WTC11 (cell line): ENCODE data around the gene TBC1D10B. TPM values are rescaled to one million over a fixed set of nuclear protein-coding genes. Genes with fewer than 3 reads are reported as not detected.
A peak's percentile ranks its signal among the peaks of the same experiment; 100 is the strongest.

Experiments
- ATAC-seq: fragments of 200-7000 bp; cut with Tn5 transposase; 2 replicates; pipeline ENCODE4 v1.10.0; 2021; ENCODE audit warnings: mild to moderate bottlenecking, moderate library complexity
- CTCF ChIA-PET: fragments of 300-600 bp; sonication (Branson Sonifier 250); formaldehyde crosslinking; loops from one replicate; lab custom pipeline; 2021; ENCODE audit warnings: antibody characterized with exemption; lab: Charles Lee
- POLR2A ChIA-PET: fragments of 350-600 bp; sonication (Branson Sonifier 250); formaldehyde crosslinking; loops from one replicate; lab custom pipeline; 2021; ENCODE audit warnings: antibody characterized with exemption; lab: Charles Lee
- DNase-seq: peaks from one replicate; pipeline ENCODE4 v3.0.0; 2021; ENCODE audit warnings: low spot score
- H3K27ac Mint-ChIP-seq: 2 replicates; pipeline ENCODE4 v1.8.0; 2021; ENCODE audit warnings: mixed read lengths
- H3K27me3 Mint-ChIP-seq: 2 replicates; pipeline ENCODE4 v1.8.0; 2021; ENCODE audit warnings: low read depth, mild to moderate bottlenecking, moderate library complexity, mixed read lengths
- H3K36me3 Mint-ChIP-seq: 2 replicates; pipeline ENCODE4 v1.8.0; 2021; ENCODE audit warnings: mixed read lengths
- H3K4me1 Mint-ChIP-seq: 2 replicates; pipeline ENCODE4 v1.8.0; 2022; ENCODE audit warnings: mixed read lengths
- H3K4me3 Mint-ChIP-seq: 2 replicates; pipeline ENCODE4 v1.8.0; 2021; ENCODE audit warnings: mild to moderate bottlenecking, moderate library complexity, mixed read lengths
- H3K9me3 Mint-ChIP-seq: 2 replicates; pipeline ENCODE4 v1.8.0; 2021; ENCODE audit warnings: mixed read lengths
- CBFB ChIP-seq: sonication (generic); formaldehyde crosslinking; IDR thresholded peaks from 2 replicates; pipeline ENCODE4 v1.8.1; 2022; ENCODE audit warnings: mild to moderate bottlenecking, low read depth, missing genetic modification reagents
- ELF4 ChIP-seq: sonication (generic); formaldehyde crosslinking; IDR thresholded peaks from 2 replicates; pipeline ENCODE4 v1.8.1; 2022; ENCODE audit warnings: low read depth, mild to moderate bottlenecking, moderate library complexity, missing genetic modification reagents
- ETV6 ChIP-seq: sonication (generic); formaldehyde crosslinking; IDR thresholded peaks from 2 replicates; pipeline ENCODE4 v1.8.1; 2022; ENCODE audit warnings: mild to moderate bottlenecking, missing genetic modification reagents
- IRF2 ChIP-seq: sonication (generic); formaldehyde crosslinking; IDR thresholded peaks from 2 replicates; pipeline ENCODE4 v1.8.0; 2022; ENCODE audit warnings: low read depth, missing genetic modification reagents, borderline replicate concordance
- JAZF1 ChIP-seq: fragments of 250-450 bp; sonication (Bioruptor Pico); IDR thresholded peaks from 2 replicates; pipeline ENCODE4 v1.9.0; 2021; ENCODE audit warnings: moderate library complexity, mild to moderate bottlenecking, inconsistent platforms
- KAT7 ChIP-seq: sonication (generic); formaldehyde crosslinking; IDR thresholded peaks from 2 replicates; pipeline ENCODE4 v1.8.1; 2023; ENCODE audit warnings: missing genetic modification reagents, mild to moderate bottlenecking, borderline replicate concordance
- MXD4 ChIP-seq: fragments of 250-450 bp; sonication (Bioruptor Pico); IDR thresholded peaks from 2 replicates; pipeline ENCODE4 v1.8.0; 2021; ENCODE audit warnings: mild to moderate bottlenecking, moderate library complexity, borderline replicate concordance
- NR1H2 ChIP-seq: sonication (generic); formaldehyde crosslinking; IDR thresholded peaks from 2 replicates; pipeline ENCODE4 v1.9.0; 2021; ENCODE audit warnings: mild to moderate bottlenecking, moderate library complexity, missing genetic modification reagents
- NR3C1 ChIP-seq: sonication (generic); formaldehyde crosslinking; conservative IDR thresholded peaks from 2 replicates; pipeline ENCODE4 v1.8.1; 2023; ENCODE audit warnings: low read depth, mild to moderate bottlenecking, missing genetic modification reagents
- SMAD4 ChIP-seq: sonication (generic); formaldehyde crosslinking; IDR thresholded peaks from 2 replicates; pipeline ENCODE4 v1.8.0; 2022; ENCODE audit warnings: mild to moderate bottlenecking, missing genetic modification reagents
- SOX15 ChIP-seq: fragments of 250-450 bp; sonication (Bioruptor Pico); IDR thresholded peaks from 2 replicates; pipeline ENCODE4 v1.9.0; 2021; ENCODE audit warnings: mild to moderate bottlenecking
- SP1 ChIP-seq: sonication (generic); formaldehyde crosslinking; conservative IDR thresholded peaks from 2 replicates; pipeline ENCODE4 v1.8.1; 2022; ENCODE audit warnings: missing genetic modification reagents
- total RNA-seq: library from RNA; stranded (reverse); gene quantifications from 3 replicates; pipeline ENCODE4 v1.2.3, GENCODE V29; 2021
- TF ChIP-seq, protein P1 (sequence below): fragments of 250-450 bp; sonication (Bioruptor Pico); conservative IDR thresholded peaks from 2 replicates; pipeline ENCODE4 v1.9.0; 2021; ENCODE audit warnings: mild to moderate bottlenecking
- TF ChIP-seq, protein P2 (sequence below): sonication (generic); formaldehyde crosslinking; IDR thresholded peaks from 2 replicates; pipeline ENCODE4 v1.8.0; 2022; ENCODE audit warnings: mild to moderate bottlenecking, missing genetic modification reagents
- TF ChIP-seq, protein P3 (sequence below): sonication (generic); formaldehyde crosslinking; IDR thresholded peaks from 2 replicates; pipeline ENCODE4 v1.8.0; 2022; ENCODE audit warnings: mild to moderate bottlenecking, missing genetic modification reagents
- TF ChIP-seq, protein P4 (sequence below): sonication (generic); formaldehyde crosslinking; IDR thresholded peaks from 2 replicates; pipeline ENCODE4 v1.8.1; 2023; ENCODE audit warnings: mild to moderate bottlenecking, missing genetic modification reagents, moderate library complexity
- TF ChIP-seq, protein P5 (sequence below): fragments of 250-450 bp; sonication (Bioruptor Pico); IDR thresholded peaks from 2 replicates; pipeline ENCODE4 v2.1.2; 2022; ENCODE audit warnings: mild to moderate bottlenecking, moderate library complexity
- TF ChIP-seq, protein P6 (sequence below): fragments of 200-600 bp; IDR thresholded peaks from 2 replicates; pipeline ENCODE4 v1.8.0; 2022; ENCODE audit warnings: antibody characterized with exemption
- TF ChIP-seq, protein P7 (sequence below): sonication (generic); formaldehyde crosslinking; IDR thresholded peaks from 2 replicates; pipeline ENCODE4 v1.8.1; 2023; ENCODE audit warnings: mild to moderate bottlenecking, missing genetic modification reagents
- TF ChIP-seq, protein P8 (sequence below): sonication (generic); formaldehyde crosslinking; IDR thresholded peaks from 2 replicates; pipeline ENCODE4 v1.8.1; 2023; ENCODE audit warnings: mild to moderate bottlenecking, missing genetic modification reagents
- TF ChIP-seq, protein P9 (sequence below): sonication (generic); formaldehyde crosslinking; IDR thresholded peaks from 2 replicates; pipeline ENCODE4 v1.8.0; 2023; ENCODE audit warnings: missing genetic modification reagents
- TF ChIP-seq, protein P10 (sequence below): sonication (generic); formaldehyde crosslinking; IDR thresholded peaks from 2 replicates; pipeline ENCODE4 v1.8.0; 2022; ENCODE audit warnings: missing genetic modification reagents

The TBC1D10B gene
- total RNA-seq, 1 experiment from 2014 or later, result 40.5 TPM

DNA sequence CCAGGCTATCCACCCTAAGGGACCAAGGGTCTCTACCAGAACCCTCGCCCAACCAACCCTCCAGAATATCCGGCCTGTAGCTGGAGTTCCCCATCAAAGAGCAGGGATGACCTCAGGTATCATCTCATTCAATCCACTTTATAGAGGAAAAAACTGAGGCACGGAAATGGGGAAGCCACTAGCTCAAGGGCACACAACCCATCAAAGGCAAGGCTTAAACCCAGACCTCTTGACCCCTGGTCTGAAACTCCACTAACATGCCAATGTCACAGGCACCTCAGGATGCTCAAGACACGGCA is 1.6 kb downstream of the TBC1D10B start (continued):
- TF ChIP-seq, protein P1, sequence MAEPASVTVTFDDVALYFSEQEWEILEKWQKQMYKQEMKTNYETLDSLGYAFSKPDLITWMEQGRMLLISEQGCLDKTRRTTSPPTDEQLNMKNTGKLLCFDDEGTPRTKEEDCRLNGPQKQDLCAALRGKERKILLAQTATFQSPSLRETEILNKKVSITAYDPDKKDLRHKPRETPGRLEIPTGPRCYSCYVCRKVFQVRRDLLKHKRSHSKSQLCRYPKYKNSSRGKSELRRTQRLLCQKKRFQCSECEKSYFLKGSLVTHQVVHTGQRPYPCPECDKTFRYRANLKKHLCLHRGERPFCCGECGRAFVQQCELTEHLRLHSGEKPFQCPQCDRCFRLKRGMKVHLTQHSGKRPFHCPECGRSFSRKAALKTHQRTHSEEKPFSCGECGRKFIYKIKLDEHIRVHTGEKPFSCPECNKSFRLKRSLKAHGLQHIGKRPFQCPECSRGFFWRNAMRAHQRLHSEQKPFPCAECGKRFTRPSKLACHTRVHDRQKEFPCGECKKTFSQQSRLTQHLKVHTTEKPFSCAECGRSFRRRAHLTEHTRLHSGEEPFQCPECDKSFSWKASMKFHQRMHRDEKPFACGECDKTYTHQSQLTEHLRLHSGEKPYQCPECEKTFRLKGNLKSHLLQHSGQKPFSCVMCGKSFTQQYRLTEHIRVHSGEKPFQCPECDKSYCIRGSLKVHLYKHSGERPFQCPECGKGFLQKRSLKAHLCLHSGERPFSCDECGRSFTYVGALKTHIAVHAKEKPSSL (CRISPR knock-in tag), result no peak
- TF ChIP-seq KAT7 (CRISPR knock-in tag) (no peak), IRF2 (no peak), SP1 (CRISPR knock-in tag) (no peak), CBFB (no peak), NR1H2 (CRISPR knock-in tag) (no peak), ELF4 (CRISPR knock-in tag) (no peak)
- TF ChIP-seq, protein P2, sequence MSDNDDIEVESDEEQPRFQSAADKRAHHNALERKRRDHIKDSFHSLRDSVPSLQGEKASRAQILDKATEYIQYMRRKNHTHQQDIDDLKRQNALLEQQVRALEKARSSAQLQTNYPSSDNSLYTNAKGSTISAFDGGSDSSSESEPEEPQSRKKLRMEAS (CRISPR knock-in tag), result no peak
- TF ChIP-seq, protein P3, sequence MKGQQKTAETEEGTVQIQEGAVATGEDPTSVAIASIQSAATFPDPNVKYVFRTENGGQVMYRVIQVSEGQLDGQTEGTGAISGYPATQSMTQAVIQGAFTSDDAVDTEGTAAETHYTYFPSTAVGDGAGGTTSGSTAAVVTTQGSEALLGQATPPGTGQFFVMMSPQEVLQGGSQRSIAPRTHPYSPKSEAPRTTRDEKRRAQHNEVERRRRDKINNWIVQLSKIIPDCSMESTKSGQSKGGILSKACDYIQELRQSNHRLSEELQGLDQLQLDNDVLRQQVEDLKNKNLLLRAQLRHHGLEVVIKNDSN (CRISPR knock-in tag), result no peak
- TF ChIP-seq, protein P4, sequence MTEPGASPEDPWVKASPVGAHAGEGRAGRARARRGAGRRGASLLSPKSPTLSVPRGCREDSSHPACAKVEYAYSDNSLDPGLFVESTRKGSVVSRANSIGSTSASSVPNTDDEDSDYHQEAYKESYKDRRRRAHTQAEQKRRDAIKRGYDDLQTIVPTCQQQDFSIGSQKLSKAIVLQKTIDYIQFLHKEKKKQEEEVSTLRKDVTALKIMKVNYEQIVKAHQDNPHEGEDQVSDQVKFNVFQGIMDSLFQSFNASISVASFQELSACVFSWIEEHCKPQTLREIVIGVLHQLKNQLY (CRISPR knock-in tag), result no peak
- TF ChIP-seq, protein P5, sequence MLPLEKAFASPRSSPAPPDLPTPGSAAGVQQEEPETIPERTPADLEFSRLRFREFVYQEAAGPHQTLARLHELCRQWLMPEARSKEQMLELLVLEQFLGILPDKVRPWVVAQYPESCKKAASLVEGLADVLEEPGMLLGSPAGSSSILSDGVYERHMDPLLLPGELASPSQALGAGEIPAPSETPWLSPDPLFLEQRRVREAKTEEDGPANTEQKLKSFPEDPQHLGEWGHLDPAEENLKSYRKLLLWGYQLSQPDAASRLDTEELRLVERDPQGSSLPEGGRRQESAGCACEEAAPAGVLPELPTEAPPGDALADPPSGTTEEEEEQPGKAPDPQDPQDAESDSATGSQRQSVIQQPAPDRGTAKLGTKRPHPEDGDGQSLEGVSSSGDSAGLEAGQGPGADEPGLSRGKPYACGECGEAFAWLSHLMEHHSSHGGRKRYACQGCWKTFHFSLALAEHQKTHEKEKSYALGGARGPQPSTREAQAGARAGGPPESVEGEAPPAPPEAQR (CRISPR knock-in tag), result no peak
- TF ChIP-seq, protein P6, sequence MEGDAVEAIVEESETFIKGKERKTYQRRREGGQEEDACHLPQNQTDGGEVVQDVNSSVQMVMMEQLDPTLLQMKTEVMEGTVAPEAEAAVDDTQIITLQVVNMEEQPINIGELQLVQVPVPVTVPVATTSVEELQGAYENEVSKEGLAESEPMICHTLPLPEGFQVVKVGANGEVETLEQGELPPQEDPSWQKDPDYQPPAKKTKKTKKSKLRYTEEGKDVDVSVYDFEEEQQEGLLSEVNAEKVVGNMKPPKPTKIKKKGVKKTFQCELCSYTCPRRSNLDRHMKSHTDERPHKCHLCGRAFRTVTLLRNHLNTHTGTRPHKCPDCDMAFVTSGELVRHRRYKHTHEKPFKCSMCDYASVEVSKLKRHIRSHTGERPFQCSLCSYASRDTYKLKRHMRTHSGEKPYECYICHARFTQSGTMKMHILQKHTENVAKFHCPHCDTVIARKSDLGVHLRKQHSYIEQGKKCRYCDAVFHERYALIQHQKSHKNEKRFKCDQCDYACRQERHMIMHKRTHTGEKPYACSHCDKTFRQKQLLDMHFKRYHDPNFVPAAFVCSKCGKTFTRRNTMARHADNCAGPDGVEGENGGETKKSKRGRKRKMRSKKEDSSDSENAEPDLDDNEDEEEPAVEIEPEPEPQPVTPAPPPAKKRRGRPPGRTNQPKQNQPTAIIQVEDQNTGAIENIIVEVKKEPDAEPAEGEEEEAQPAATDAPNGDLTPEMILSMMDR, result no peak

DNA sequence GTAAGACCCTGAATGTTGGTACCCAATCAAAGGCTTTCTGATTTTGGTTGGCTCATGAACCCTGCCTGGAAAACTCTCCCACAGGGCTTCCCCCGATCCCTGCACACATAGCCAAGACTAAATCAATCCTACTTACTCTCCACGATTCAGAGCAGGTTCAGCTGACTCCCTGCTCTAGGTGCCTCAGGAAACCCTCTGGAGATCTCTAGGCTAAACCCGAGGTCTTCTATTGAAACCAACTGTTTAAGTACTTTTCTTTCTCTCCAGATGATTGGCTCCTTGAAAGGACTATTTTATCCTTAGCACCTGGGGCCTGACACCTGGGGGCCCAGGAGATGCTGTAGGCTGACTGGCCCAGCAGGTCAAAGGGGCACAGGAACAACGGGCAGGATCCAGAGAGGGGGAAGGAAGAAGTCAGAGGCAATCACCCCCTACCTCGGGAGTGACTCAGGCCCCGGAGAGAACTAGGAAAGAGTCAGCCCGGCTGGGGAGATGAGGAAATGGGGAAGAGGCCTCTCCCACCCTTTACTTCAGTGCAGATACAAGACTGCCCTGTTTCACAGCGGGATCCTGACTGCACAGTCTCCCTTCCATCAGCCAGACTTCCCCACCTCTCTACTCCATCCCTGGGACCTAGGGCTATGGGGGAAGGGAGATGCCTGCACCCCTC is 2.0 kb downstream of the TBC1D10B start:
- POLR2A ChIA-PET, result no interaction called here
- TF ChIP-seq JAZF1 (CRISPR knock-in tag), result no peak
- TF ChIP-seq NR3C1 (CRISPR knock-in tag), result no peak
- TF ChIP-seq ETV6, result no peak
- TF ChIP-seq, protein P7, sequence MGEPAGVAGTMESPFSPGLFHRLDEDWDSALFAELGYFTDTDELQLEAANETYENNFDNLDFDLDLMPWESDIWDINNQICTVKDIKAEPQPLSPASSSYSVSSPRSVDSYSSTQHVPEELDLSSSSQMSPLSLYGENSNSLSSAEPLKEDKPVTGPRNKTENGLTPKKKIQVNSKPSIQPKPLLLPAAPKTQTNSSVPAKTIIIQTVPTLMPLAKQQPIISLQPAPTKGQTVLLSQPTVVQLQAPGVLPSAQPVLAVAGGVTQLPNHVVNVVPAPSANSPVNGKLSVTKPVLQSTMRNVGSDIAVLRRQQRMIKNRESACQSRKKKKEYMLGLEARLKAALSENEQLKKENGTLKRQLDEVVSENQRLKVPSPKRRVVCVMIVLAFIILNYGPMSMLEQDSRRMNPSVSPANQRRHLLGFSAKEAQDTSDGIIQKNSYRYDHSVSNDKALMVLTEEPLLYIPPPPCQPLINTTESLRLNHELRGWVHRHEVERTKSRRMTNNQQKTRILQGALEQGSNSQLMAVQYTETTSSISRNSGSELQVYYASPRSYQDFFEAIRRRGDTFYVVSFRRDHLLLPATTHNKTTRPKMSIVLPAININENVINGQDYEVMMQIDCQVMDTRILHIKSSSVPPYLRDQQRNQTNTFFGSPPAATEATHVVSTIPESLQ (CRISPR knock-in tag), result no peak
- TF ChIP-seq, protein P8, sequence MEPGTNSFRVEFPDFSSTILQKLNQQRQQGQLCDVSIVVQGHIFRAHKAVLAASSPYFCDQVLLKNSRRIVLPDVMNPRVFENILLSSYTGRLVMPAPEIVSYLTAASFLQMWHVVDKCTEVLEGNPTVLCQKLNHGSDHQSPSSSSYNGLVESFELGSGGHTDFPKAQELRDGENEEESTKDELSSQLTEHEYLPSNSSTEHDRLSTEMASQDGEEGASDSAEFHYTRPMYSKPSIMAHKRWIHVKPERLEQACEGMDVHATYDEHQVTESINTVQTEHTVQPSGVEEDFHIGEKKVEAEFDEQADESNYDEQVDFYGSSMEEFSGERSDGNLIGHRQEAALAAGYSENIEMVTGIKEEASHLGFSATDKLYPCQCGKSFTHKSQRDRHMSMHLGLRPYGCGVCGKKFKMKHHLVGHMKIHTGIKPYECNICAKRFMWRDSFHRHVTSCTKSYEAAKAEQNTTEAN (CRISPR knock-in tag), result no peak
- TF ChIP-seq SMAD4 (CRISPR knock-in tag), result no peak
- no peak for TF ChIP-seq SOX15 (CRISPR knock-in tag)
- no peak for TF ChIP-seq MXD4 (CRISPR knock-in tag)
- TF ChIP-seq, protein P9, sequence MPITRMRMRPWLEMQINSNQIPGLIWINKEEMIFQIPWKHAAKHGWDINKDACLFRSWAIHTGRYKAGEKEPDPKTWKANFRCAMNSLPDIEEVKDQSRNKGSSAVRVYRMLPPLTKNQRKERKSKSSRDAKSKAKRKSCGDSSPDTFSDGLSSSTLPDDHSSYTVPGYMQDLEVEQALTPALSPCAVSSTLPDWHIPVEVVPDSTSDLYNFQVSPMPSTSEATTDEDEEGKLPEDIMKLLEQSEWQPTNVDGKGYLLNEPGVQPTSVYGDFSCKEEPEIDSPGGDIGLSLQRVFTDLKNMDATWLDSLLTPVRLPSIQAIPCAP (CRISPR knock-in tag), result no peak
- TF ChIP-seq, protein P10, sequence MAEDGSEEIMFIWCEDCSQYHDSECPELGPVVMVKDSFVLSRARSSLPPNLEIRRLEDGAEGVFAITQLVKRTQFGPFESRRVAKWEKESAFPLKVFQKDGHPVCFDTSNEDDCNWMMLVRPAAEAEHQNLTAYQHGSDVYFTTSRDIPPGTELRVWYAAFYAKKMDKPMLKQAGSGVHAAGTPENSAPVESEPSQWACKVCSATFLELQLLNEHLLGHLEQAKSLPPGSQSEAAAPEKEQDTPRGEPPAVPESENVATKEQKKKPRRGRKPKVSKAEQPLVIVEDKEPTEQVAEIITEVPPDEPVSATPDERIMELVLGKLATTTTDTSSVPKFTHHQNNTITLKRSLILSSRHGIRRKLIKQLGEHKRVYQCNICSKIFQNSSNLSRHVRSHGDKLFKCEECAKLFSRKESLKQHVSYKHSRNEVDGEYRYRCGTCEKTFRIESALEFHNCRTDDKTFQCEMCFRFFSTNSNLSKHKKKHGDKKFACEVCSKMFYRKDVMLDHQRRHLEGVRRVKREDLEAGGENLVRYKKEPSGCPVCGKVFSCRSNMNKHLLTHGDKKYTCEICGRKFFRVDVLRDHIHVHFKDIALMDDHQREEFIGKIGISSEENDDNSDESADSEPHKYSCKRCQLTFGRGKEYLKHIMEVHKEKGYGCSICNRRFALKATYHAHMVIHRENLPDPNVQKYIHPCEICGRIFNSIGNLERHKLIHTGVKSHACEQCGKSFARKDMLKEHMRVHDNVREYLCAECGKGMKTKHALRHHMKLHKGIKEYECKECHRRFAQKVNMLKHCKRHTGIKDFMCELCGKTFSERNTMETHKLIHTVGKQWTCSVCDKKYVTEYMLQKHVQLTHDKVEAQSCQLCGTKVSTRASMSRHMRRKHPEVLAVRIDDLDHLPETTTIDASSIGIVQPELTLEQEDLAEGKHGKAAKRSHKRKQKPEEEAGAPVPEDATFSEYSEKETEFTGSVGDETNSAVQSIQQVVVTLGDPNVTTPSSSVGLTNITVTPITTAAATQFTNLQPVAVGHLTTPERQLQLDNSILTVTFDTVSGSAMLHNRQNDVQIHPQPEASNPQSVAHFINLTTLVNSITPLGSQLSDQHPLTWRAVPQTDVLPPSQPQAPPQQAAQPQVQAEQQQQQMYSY (CRISPR knock-in tag), result no peak

More for the DNA sequence above, 2.0 kb downstream of the TBC1D10B start:
- Mint-ChIP-seq H3K36me3 (peaks cover 12% of the 10 kb centered on the region), H3K27me3 (no peaks in the 10 kb centered on the region), H3K4me3 (peak overlapping the region; percentile 80), H3K9me3 (no peaks in the 10 kb centered on the region), H3K27ac (peak overlapping the region; percentile 84; the same call in 1 of the 2 replicates), H3K4me1 (peaks cover 34% of the 10 kb centered on the region)
- CTCF ChIA-PET, result interaction anchor here (1.1 to 3.9 kb wide), 6 partner anchors 10 to 276 kb away, joined by 3 to 47 read pairs (median 4); partner anchors contain the start of gene ZNF771
- DNase-seq (no peak), ATAC-seq (no peak)
